GM12878 (cell line): ENCODE results near the gene FEM1B. TPM values are rescaled to one million over a fixed set of nuclear protein-coding genes. Genes with fewer than 3 reads are reported as not detected.

Experiments
- ATF2 ChIP-seq: IDR thresholded peaks from 2 replicates; pipeline ENCODE4 v1.6.1; 2012; ENCODE audit warnings: low read length, inconsistent platforms
- ATF3 ChIP-seq: IDR thresholded peaks from 2 replicates; pipeline ENCODE4 v1.6.1; 2011; ENCODE audit warnings: low read depth, mild to moderate bottlenecking, low read length, moderate library complexity, borderline replicate concordance; ENCODE audit errors: extremely low read depth
- BCLAF1 ChIP-seq: fragments of 450-650 bp; IDR thresholded peaks from 2 replicates; pipeline ENCODE4 v1.6.1; 2017; ENCODE audit warnings: antibody characterized with exemption, mild to moderate bottlenecking, moderate library complexity
- CHD2 ChIP-seq: IDR thresholded peaks from 2 replicates; pipeline ENCODE4 v1.6.1; 2011; ENCODE audit warnings: low read depth, low read length, improper control_type of control experiment, borderline replicate concordance
- CHD4 ChIP-seq: fragments of 200-600 bp; sonication (generic); IDR thresholded peaks from 2 replicates; pipeline ENCODE4 v1.6.1; 2016; ENCODE audit warnings: mild to moderate bottlenecking
- CREB1 ChIP-seq: IDR thresholded peaks from 2 replicates; pipeline ENCODE4 v1.6.1; 2012; ENCODE audit warnings: low read depth, mild to moderate bottlenecking, inconsistent platforms
- ESRRA ChIP-seq: IDR thresholded peaks from 2 replicates; pipeline ENCODE4 v1.6.1; 2012; ENCODE audit warnings: mild to moderate bottlenecking, low read length, improper control_type of control experiment
- ETV6 ChIP-seq, 2 experiments: fragments of 450-650 bp in 1 of 2; IDR thresholded peaks in 1 of 2; conservative IDR thresholded peaks in 1 of 2; 2 replicates each; pipeline ENCODE4 v1.6.1; 2014; ENCODE audit warnings: antibody characterized with exemption in 1 of 2, borderline replicate concordance in 1 of 2, low read depth in 1 of 2, mild to moderate bottlenecking in 1 of 2, moderate library complexity in 1 of 2
- GABPA ChIP-seq: IDR thresholded peaks from 2 replicates; pipeline ENCODE4 v1.6.1; 2014; ENCODE audit warnings: antibody characterized with exemption, low read depth, mild to moderate bottlenecking, inconsistent platforms
- GATAD2B ChIP-seq: fragments of 450-650 bp; conservative IDR thresholded peaks from 2 replicates; pipeline ENCODE4 v1.6.1; 2017; ENCODE audit warnings: low read depth, mild to moderate bottlenecking, moderate library complexity
- MAX ChIP-seq: IDR thresholded peaks from 2 replicates; pipeline ENCODE4 v1.6.1; 2012; ENCODE audit warnings: low read depth, low read length, improper control_type of control experiment
- NRF1 ChIP-seq: conservative IDR thresholded peaks from 2 replicates; pipeline ENCODE4 v1.6.1; 2011; ENCODE audit warnings: mild to moderate bottlenecking, low read depth, low read length, improper control_type of control experiment
- POLR2A ChIP-seq: IDR thresholded peaks from 2 replicates; pipeline ENCODE4 v1.6.1; 2011; ENCODE audit warnings: low read depth, mild to moderate bottlenecking, low read length
- POLR2AphosphoS2 ChIP-seq: IDR thresholded peaks from 2 replicates; pipeline ENCODE4 v1.6.1; 2011; ENCODE audit warnings: low read depth, mild to moderate bottlenecking, low read length, improper control_type of control experiment, moderate library complexity
- RB1 ChIP-seq: fragments of 450-650 bp; formaldehyde crosslinking; IDR thresholded peaks from 2 replicates; pipeline ENCODE4 v1.6.1; 2017; ENCODE audit warnings: mild to moderate bottlenecking, borderline replicate concordance
- RFX5 ChIP-seq: IDR thresholded peaks from 2 replicates; pipeline ENCODE4 v1.6.1; 2011; ENCODE audit warnings: low read depth, low read length, improper control_type of control experiment
- SMAD5 ChIP-seq: IDR thresholded peaks from 2 replicates; pipeline ENCODE4 v1.6.1; 2016; ENCODE audit warnings: antibody characterized with exemption, low read depth
- SPI1 ChIP-seq: IDR thresholded peaks from 2 replicates; pipeline ENCODE4 v1.6.1; 2011; ENCODE audit warnings: low read depth, mild to moderate bottlenecking, low read length, moderate library complexity, borderline replicate concordance; ENCODE audit not compliant: insufficient read depth
- SRF ChIP-seq, 2 experiments: IDR thresholded peaks; 2 replicates each; pipeline ENCODE4 v1.6.1; 2011; ENCODE audit warnings: low read depth in 2 of 2, low read length in 2 of 2, mild to moderate bottlenecking in 1 of 2, moderate library complexity in 1 of 2
- SUZ12 ChIP-seq: fragments of 200-600 bp; sonication (generic); IDR thresholded peaks from one replicate; pipeline ENCODE4 v1.6.1; 2018; ENCODE audit warnings: antibody characterized with exemption, mild to moderate bottlenecking; ENCODE audit not compliant: unreplicated experiment
- polyA plus RNA-seq, 11 experiments: library from polyadenylated mRNA; depleted of rRNA in 4 of 11; unstranded in 6 of 11; stranded (reverse) in 5 of 11; fragments of >200 nt; fragmentation: Nextera tagmentation in 4 of 11; fragmentation: Illumina TruSeq in 1 of 11; extraction: Ambion mirVana in 4 of 11; extraction: Trizol in 1 of 11; gene quantifications; 1 replicate in 1 of 11; 2 replicates in 10 of 11; pipeline versions ENCODE4 v1.2.1 to v1.2.3, GENCODE V29; 2011 to 2016; ENCODE audit warnings: inconsistent platforms in 2 of 11, missing spikeins in 2 of 11, low read depth in 1 of 11
- total RNA-seq, 4 experiments: library from RNA; depleted of rRNA in 3 of 4; stranded (reverse); fragments of >200 nt in 3 of 4; fragmentation: Illumina TruSeq in 1 of 4; extraction: Trizol in 1 of 4; gene quantifications; 2 replicates each; pipeline versions ENCODE4 v1.2.1 to v1.2.3, GENCODE V29; 2013 to 2021
- TF ChIP-seq, protein P1 (sequence below): IDR thresholded peaks from 2 replicates; pipeline ENCODE4 v1.6.1; 2011; ENCODE audit warnings: borderline replicate concordance, low read depth, mild to moderate bottlenecking, moderate library complexity, low read length; ENCODE audit not compliant: insufficient read depth, poor library complexity, severe bottlenecking
- TF ChIP-seq, protein P2 (sequence below): fragments of 450-650 bp; IDR thresholded peaks from 2 replicates; pipeline ENCODE4 v1.6.1; 2017; ENCODE audit warnings: low read depth, mild to moderate bottlenecking, moderate library complexity

FEM1B gene
- total and polyA plus RNA-seq, 10 of the 15 experiments (the other 5 are each of a cell fraction or from before 2014, with no cell fraction given), result 5.5 to 61.1 (median 18.2) TPM

DNA sequence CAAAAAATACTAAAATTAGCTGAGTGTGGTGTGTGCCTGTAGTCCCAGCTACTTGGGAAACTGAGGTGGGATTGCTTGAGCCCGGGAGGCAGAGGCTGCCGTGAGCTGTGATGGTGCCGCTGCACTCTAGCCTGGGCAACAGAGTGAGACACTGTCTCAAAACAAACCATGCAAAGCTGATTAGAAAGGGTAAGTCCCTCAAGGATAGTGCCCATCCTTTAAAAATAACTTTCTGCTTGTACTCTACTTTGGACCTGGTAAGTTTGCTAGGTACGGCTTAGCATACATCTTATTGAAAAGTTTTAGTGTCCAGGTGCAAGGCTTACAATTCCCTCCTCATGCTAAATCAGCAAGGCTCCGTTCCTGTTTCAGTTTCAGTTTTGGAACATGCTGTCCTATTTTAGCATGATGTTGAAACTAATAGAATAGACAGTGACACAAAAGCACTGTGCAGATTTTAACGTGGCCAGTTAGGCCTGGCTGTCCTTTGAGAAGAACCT is 21.4 kb downstream of the FEM1B start (continued):
- TF ChIP-seq CREB1 (no peak), POLR2AphosphoS2 (no peak), ATF3 (no peak), SRF (IDR thresholded peaks at IDR 0.05; ENCODE audit: low read depth in 2 of 2, low read length in 2 of 2) (no peak), CHD2 (no peak), ATF2 (no peak; the same call in 1 of the 2 replicates), GABPA (no peak), SPI1 (peak; percentile 69; the same call in 1 of the 2 replicates), NRF1 (no peak), BCLAF1 (no peak), SMAD5 (no peak), POLR2A (no peak; the same call in 1 of the 2 replicates), ETV6 (conservative IDR thresholded peaks at IDR 0.05 in 1 of 2, IDR thresholded peaks at IDR 0.05 in 1 of 2; ENCODE audit: borderline replicate concordance in 1 of 2, low read depth in 1 of 2) (no peak), SUZ12 (no peak), GATAD2B (0 out of 2 replicates have a peak, but pooled peaks have one; percentile 21), CHD4 (no peak), RB1 (no peak), RFX5 (no peak), MAX (peak; percentile 42; the same call in 1 of the 2 replicates), ESRRA (no peak)
- TF ChIP-seq, protein P1, sequence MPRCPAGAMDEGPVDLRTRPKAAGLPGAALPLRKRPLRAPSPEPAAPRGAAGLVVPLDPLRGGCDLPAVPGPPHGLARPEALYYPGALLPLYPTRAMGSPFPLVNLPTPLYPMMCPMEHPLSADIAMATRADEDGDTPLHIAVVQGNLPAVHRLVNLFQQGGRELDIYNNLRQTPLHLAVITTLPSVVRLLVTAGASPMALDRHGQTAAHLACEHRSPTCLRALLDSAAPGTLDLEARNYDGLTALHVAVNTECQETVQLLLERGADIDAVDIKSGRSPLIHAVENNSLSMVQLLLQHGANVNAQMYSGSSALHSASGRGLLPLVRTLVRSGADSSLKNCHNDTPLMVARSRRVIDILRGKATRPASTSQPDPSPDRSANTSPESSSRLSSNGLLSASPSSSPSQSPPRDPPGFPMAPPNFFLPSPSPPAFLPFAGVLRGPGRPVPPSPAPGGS, result peak; percentile 20
- TF ChIP-seq, protein P2, sequence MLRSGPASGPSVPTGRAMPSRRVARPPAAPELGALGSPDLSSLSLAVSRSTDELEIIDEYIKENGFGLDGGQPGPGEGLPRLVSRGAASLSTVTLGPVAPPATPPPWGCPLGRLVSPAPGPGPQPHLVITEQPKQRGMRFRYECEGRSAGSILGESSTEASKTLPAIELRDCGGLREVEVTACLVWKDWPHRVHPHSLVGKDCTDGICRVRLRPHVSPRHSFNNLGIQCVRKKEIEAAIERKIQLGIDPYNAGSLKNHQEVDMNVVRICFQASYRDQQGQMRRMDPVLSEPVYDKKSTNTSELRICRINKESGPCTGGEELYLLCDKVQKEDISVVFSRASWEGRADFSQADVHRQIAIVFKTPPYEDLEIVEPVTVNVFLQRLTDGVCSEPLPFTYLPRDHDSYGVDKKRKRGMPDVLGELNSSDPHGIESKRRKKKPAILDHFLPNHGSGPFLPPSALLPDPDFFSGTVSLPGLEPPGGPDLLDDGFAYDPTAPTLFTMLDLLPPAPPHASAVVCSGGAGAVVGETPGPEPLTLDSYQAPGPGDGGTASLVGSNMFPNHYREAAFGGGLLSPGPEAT, result peak; percentile 48; the same call in 1 of the 2 replicates
